ENCODE measurements around the gene DPP6.

DNA sequence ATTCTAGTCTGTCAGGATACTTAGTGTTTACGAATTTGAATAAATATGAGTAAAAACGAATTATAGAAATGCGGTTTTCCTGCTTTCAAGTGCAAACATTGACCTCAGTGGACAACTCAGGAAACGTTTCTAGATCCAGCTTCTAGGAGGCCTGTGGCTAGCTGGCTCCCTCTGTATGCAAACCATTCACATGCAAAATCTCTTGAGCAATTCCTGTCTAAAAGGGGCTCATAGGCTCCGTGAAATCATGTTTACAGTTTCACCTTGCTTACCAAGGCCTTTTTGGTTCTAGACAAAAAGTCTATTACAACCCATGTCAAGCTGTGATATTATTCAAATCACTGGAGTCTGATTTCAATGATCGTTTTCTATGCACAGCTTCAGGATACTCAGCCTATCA lies 364.5 kb downstream of the DPP6 start:
- TF ChIP-seq, protein P1, sequence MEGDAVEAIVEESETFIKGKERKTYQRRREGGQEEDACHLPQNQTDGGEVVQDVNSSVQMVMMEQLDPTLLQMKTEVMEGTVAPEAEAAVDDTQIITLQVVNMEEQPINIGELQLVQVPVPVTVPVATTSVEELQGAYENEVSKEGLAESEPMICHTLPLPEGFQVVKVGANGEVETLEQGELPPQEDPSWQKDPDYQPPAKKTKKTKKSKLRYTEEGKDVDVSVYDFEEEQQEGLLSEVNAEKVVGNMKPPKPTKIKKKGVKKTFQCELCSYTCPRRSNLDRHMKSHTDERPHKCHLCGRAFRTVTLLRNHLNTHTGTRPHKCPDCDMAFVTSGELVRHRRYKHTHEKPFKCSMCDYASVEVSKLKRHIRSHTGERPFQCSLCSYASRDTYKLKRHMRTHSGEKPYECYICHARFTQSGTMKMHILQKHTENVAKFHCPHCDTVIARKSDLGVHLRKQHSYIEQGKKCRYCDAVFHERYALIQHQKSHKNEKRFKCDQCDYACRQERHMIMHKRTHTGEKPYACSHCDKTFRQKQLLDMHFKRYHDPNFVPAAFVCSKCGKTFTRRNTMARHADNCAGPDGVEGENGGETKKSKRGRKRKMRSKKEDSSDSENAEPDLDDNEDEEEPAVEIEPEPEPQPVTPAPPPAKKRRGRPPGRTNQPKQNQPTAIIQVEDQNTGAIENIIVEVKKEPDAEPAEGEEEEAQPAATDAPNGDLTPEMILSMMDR (conservative IDR thresholded peaks at IDR 0.05; ENCODE audit: low read depth, low read length) = no peak
- TF ChIP-seq EZH2 (IDR thresholded peaks at IDR 0.05; ENCODE audit: borderline replicate concordance, low read depth, low read length, poor library complexity, severe bottlenecking) = no peak

Measured in A673 (cell line).